Prostate gland (tissue), 2 donors: ENCODE results near the gene INPP5F. TPM values are rescaled to one million over a fixed set of nuclear protein-coding genes. Genes with fewer than 3 reads are reported as not detected.

Experiments
- DNase-seq: peaks from one replicate; pipeline ENCODE4 v3.0.0-alpha.2; 2019; ENCODE audit warnings: low spot score
- H3K27ac ChIP-seq, 2 donors: fragments of 200-600 bp; sonication (generic); 2 replicates each; pipeline ENCODE4 v1.5.1; 2017 to 2019
- H3K27me3 ChIP-seq: fragments of 200-600 bp; sonication (generic); replicated peaks from 2 replicates; pipeline ENCODE4 v1.5.1; 2019; ENCODE audit not compliant: insufficient read depth
- H3K36me3 ChIP-seq, 2 donors: fragments of 200-600 bp; sonication (generic); 1 replicate in 1 of 2; 2 replicates in 1 of 2; pipeline versions ENCODE4 v1.5.1 to v1.8.1; 2017 to 2019
- H3K4me1 ChIP-seq: fragments of 200-600 bp; sonication (generic); replicated peaks from 2 replicates; pipeline ENCODE4 v1.5.1; 2019
- H3K4me3 ChIP-seq, 2 donors: fragments of 200-600 bp; sonication (generic); 2 replicates each; pipeline ENCODE4 v1.5.1; 2017 to 2019
- H3K9me3 ChIP-seq: fragments of 200-600 bp; sonication (generic); 2 replicates; pipeline ENCODE4 v1.5.1; 2017
- CTCF ChIP-seq, 4 experiments: fragments of 200-600 bp in 2 of 4; fragments of 450-650 bp in 2 of 4; sonication (generic) in 2 of 4; IDR thresholded peaks; 1 replicate in 3 of 4; 2 replicates in 1 of 4; pipeline ENCODE4 v1.5.1; 2016 to 2019; ENCODE audit warnings: antibody characterized with exemption in 4 of 4, mild to moderate bottlenecking in 2 of 4, moderate library complexity in 2 of 4
- POLR2A ChIP-seq: fragments of 450-650 bp; IDR thresholded peaks from one replicate; pipeline ENCODE4 v1.6.1; 2016; ENCODE audit warnings: antibody characterized with exemption, mild to moderate bottlenecking
- POLR2AphosphoS5 ChIP-seq: sonication (generic); formaldehyde crosslinking; IDR thresholded peaks from one replicate; pipeline ENCODE4 v1.6.1; 2017; ENCODE audit warnings: antibody characterized with exemption
- WGBS: methylation state at CpG from one replicate; pipeline ENCODE4 v1.1.5; 2018; 5-methylcytosine and 5-hydroxymethylcytosine counted together
- intact Hi-C: fragments of 100-400 bp; cut with DNase I; formaldehyde crosslinking; loops from one replicate; pipeline ENCODE4 v1.14.2; 2022
- total RNA-seq, 2 donors: library from RNA; depleted of rRNA; stranded (reverse); fragments of >200 nt; gene quantifications; one replicate each; pipeline ENCODE4 v1.1.0, GENCODE V29; 2016

INPP5F gene
- total RNA-seq, 2 donors from 2014 or later: 8.6 to 15.9 TPM

- no peak overlapping the region for H3K4me3 ChIP-seq
- no peak for TF ChIP-seq POLR2AphosphoS5
- no peak for TF ChIP-seq CTCF (IDR thresholded peaks at IDR 0.05)
- no peak for TF ChIP-seq POLR2A
- DNase-seq: no peak
- intact Hi-C loops: no loop called here
- no peak overlapping the region for H3K27ac ChIP-seq
- H3K36me3 ChIP-seq: no peaks in the 10 kb centered on the region
- 93% methylated on average over 6 of the region's 6 CpGs for WGBS
- no peaks in the 10 kb centered on the region for H3K9me3 ChIP-seq
- H3K4me1 ChIP-seq: no peaks in the 10 kb centered on the region
- no peaks in the 10 kb centered on the region for H3K27me3 ChIP-seq
Observed at GRCh38 chr10:119801998-119802538, 76.2 kb downstream of the INPP5F start.

DNA sequence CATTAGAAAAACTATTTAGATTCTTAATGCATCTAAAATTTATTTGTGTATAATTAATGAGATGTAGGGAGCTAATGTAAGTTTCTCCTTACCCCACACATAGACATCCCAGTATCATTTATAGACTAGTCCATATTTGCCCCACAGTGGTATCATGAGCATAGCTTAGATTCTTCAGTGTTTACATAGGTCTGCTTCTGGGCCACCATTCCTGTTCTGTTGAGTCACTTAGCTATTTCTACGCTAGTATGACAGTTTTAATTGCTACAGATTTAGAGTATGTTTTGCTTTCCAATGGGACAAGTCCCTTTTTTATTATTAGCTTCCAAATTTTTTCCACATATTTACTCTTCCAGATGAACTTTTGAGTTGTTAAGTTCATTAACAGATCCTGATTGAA lies 77.4 kb downstream of the INPP5F start:
- 90% methylated on average over 1 of the region's 1 CpG for WGBS
- Histone ChIP-seq H3K36me3 (no peaks in the 10 kb centered on the region), H3K4me3 (no peak overlapping the region), H3K4me1 (no peaks in the 10 kb centered on the region), H3K9me3 (no peaks in the 10 kb centered on the region), H3K27me3 (no peaks in the 10 kb centered on the region), H3K27ac (no peak overlapping the region)
- no peak for DNase-seq
- TF ChIP-seq POLR2A: no peak
- TF ChIP-seq CTCF (IDR thresholded peaks at IDR 0.05): no peak
- TF ChIP-seq POLR2AphosphoS5: no peak
- intact Hi-C loops: no loop called here

- H3K4me3 ChIP-seq: no peak overlapping the region
- no peak for DNase-seq
- H3K36me3 ChIP-seq: no peaks in the 10 kb centered on the region
- intact Hi-C loops: no loop called here
- no peak for TF ChIP-seq POLR2A
- no peak for TF ChIP-seq POLR2AphosphoS5
- TF ChIP-seq CTCF (IDR thresholded peaks at IDR 0.05): no peak
- H3K4me1 ChIP-seq: no peaks in the 10 kb centered on the region
- no peak overlapping the region for H3K27ac ChIP-seq
- no peaks in the 10 kb centered on the region for H3K9me3 ChIP-seq
- WGBS: 69% methylated on average over 5 of the region's 5 CpGs
- no peaks in the 10 kb centered on the region for H3K27me3 ChIP-seq
Observed at GRCh38 chr10:119805702-119806230, 79.9 kb downstream of the INPP5F start.

GRCh38 chr10:119806334-119807130 lies 80.7 kb downstream of the INPP5F start:
- TF ChIP-seq CTCF (IDR thresholded peaks at IDR 0.05): no peak
- no peak for TF ChIP-seq POLR2AphosphoS5
- TF ChIP-seq POLR2A: no peak
- DNase-seq: no peak
- Histone ChIP-seq H3K4me3 (no peak overlapping the region), H3K9me3 (no peaks in the 10 kb centered on the region), H3K36me3 (no peaks in the 10 kb centered on the region), H3K27me3 (no peaks in the 10 kb centered on the region), H3K4me1 (no peaks in the 10 kb centered on the region), H3K27ac (no peak overlapping the region)
- WGBS: 95% methylated on average over 11 of the region's 11 CpGs
- intact Hi-C loops: no loop called here
